Karpas-422 (cell line): ENCODE measurements around the gene ALKBH6. TPM values are rescaled to one million over a fixed set of nuclear protein-coding genes. Genes with fewer than 3 reads are reported as not detected.
"Not testable (repeated sequence)": the region's sequence is repeated elsewhere in the genome, so short reads cannot be mapped to it uniquely, and the experiment has no call there.

Experiments used
- DNase-seq: peaks from one replicate; pipeline ENCODE4 v3.0.0-alpha.2; 2015
- H2AFZ ChIP-seq: fragments of 200-600 bp; sonication (generic); 2 replicates; pipeline ENCODE4 v1.6.1; 2014; ENCODE audit warnings: antibody characterized with exemption, low read length, mixed read lengths
- H3K27ac ChIP-seq: fragments of 200-600 bp; sonication (generic); 2 replicates; pipeline ENCODE4 v1.5.1; 2014; ENCODE audit warnings: mild to moderate bottlenecking, low read length, moderate library complexity
- H3K27me3 ChIP-seq: fragments of 200-600 bp; sonication (generic); 2 replicates; pipeline ENCODE4 v1.6.1; 2014; ENCODE audit warnings: low read length, mixed read lengths
- H3K36me3 ChIP-seq: fragments of 200-600 bp; sonication (generic); 2 replicates; pipeline ENCODE4 v1.6.1; 2014; ENCODE audit warnings: low read length, mixed read lengths; ENCODE audit not compliant: insufficient read depth
- H3K4me1 ChIP-seq: fragments of 200-600 bp; sonication (generic); 2 replicates; pipeline ENCODE4 v1.6.1; 2014; ENCODE audit warnings: mild to moderate bottlenecking, low read length, mixed read lengths
- H3K4me2 ChIP-seq: fragments of 200-600 bp; sonication (generic); 2 replicates; pipeline ENCODE4 v1.6.1; 2014; ENCODE audit warnings: low read length, low read depth, mild to moderate bottlenecking; ENCODE audit not compliant: poor library complexity, severe bottlenecking
- H3K4me3 ChIP-seq: fragments of 200-600 bp; sonication (generic); 2 replicates; pipeline ENCODE4 v1.5.1; 2014; ENCODE audit warnings: mild to moderate bottlenecking, antibody characterized with exemption, low read length, mixed read lengths
- H3K79me2 ChIP-seq: fragments of 200-600 bp; sonication (generic); 2 replicates; pipeline ENCODE4 v1.6.1; 2014; ENCODE audit warnings: mild to moderate bottlenecking, low read length, mixed read lengths
- H3K9ac ChIP-seq: fragments of 200-600 bp; sonication (generic); 2 replicates; pipeline ENCODE4 v1.6.0; 2014; ENCODE audit warnings: low read length
- H3K9me2 ChIP-seq: fragments of 200-600 bp; sonication (generic), shearing (Covaris generic); replicated peaks from 2 replicates; pipeline ENCODE4 v1.6.0; 2014; ENCODE audit warnings: mild to moderate bottlenecking, low read length, moderate library complexity; ENCODE audit not compliant: insufficient read depth
- H3K9me3 ChIP-seq: fragments of 300-700, 200-600 bp; sonication (generic); 2 replicates; pipeline ENCODE4 v1.6.1; 2014; ENCODE audit warnings: low read length, mixed read lengths
- H4K20me1 ChIP-seq: fragments of 200-600 bp; sonication (generic); 2 replicates; pipeline ENCODE4 v1.6.1; 2014; ENCODE audit warnings: mild to moderate bottlenecking, antibody characterized with exemption, low read length, low read depth; ENCODE audit not compliant: insufficient read depth
- total RNA-seq: library from RNA; depleted of rRNA; stranded (reverse); fragments of >200 nt; shearing (Covaris generic); gene quantifications from 2 replicates; pipeline ENCODE4 v1.2.3, GENCODE V29; 2014; ENCODE audit warnings: low replicate concordance

The ALKBH6 gene
- total RNA-seq, 1 experiment from 2014 or later = 11.1 TPM

- Histone ChIP-seq H3K4me1 (peaks cover 8% of the 10 kb centered on the region; the same call in 1 of the 2 replicates), H3K9me3 (no peaks in the 10 kb centered on the region; the same call in 1 of the 2 replicates), H3K27me3 (no peaks in the 10 kb centered on the region; the same call in 1 of the 2 replicates), H3K4me2 (peak overlapping the region; percentile 72), H3K36me3 (no peaks in the 10 kb centered on the region), H2AFZ (peak overlapping the region; percentile 65; the same call in 1 of the 2 replicates), H3K9ac (peak overlapping the region; percentile 61), H3K4me3 (peak overlapping the region; percentile 61; the same call in 1 of the 2 replicates), H4K20me1 (no peaks in the 10 kb centered on the region), H3K79me2 (no peaks in the 10 kb centered on the region), H3K27ac (no peak overlapping the region), H3K9me2 (no peaks in the 10 kb centered on the region)
- DNase-seq = peak; percentile 70
These were observed 27.1 kb downstream of the ALKBH6 start for GRCh38 chr19:35986664-35987570.

GRCh38 chr19:35986111-35986510 lies 27.9 kb downstream of the ALKBH6 start:
- no peaks in the 10 kb centered on the region; the same call in 1 of the 2 replicates for H3K27me3 ChIP-seq
- no peak for DNase-seq
- H3K79me2 ChIP-seq = no peaks in the 10 kb centered on the region
- H3K9ac ChIP-seq = no peak overlapping the region
- no peak overlapping the region for H3K4me3 ChIP-seq
- H3K9me3 ChIP-seq = no peaks in the 10 kb centered on the region; the same call in 1 of the 2 replicates
- H3K4me2 ChIP-seq = no peak overlapping the region
- H3K9me2 ChIP-seq = no peaks in the 10 kb centered on the region
- H3K27ac ChIP-seq = no peak overlapping the region
- H4K20me1 ChIP-seq = no peaks in the 10 kb centered on the region
- no peak overlapping the region for H2AFZ ChIP-seq
- H3K36me3 ChIP-seq = no peaks in the 10 kb centered on the region
- peaks cover 8% of the 10 kb centered on the region; the same call in 1 of the 2 replicates for H3K4me1 ChIP-seq

- Histone ChIP-seq H3K4me1 (peaks cover 8% of the 10 kb centered on the region; the same call in 1 of the 2 replicates), H3K27ac (no peak overlapping the region), H3K4me2 (no peak overlapping the region), H4K20me1 (no peaks in the 10 kb centered on the region), H3K4me3 (no peak overlapping the region), H2AFZ (no peak overlapping the region), H3K9me3 (no peaks in the 10 kb centered on the region), H3K27me3 (no peaks in the 10 kb centered on the region), H3K79me2 (no peaks in the 10 kb centered on the region), H3K36me3 (no peaks in the 10 kb centered on the region), H3K9me2 (no peaks in the 10 kb centered on the region), H3K9ac (no peak overlapping the region)
- DNase-seq = no peak
These were observed 30.8 kb downstream of the ALKBH6 start for GRCh38 chr19:35983177-35983576.

GRCh38 chr19:35980997-35981396 lies 33.0 kb downstream of the ALKBH6 start:
- H3K9me3 ChIP-seq, H3K4me3 ChIP-seq, H3K9me2 ChIP-seq, H3K79me2 ChIP-seq, H2AFZ ChIP-seq, H3K4me1 ChIP-seq, H3K9ac ChIP-seq, H4K20me1 ChIP-seq, H3K36me3 ChIP-seq, H3K27ac ChIP-seq, H3K4me2 ChIP-seq, DNase-seq, H3K27me3 ChIP-seq: not testable (repeated sequence)

GRCh38 chr19:35978832-35979365 lies 35.1 kb downstream of the ALKBH6 start:
- H3K9ac ChIP-seq = no peak overlapping the region
- no peaks in the 10 kb centered on the region for H3K36me3 ChIP-seq
- no peak overlapping the region for H3K27ac ChIP-seq
- H3K4me3 ChIP-seq = no peak overlapping the region
- H3K79me2 ChIP-seq = no peaks in the 10 kb centered on the region
- no peaks in the 10 kb centered on the region for H3K9me3 ChIP-seq
- H3K27me3 ChIP-seq = no peaks in the 10 kb centered on the region
- no peaks in the 10 kb centered on the region for H3K9me2 ChIP-seq
- peaks cover 5% of the 10 kb centered on the region for H3K4me1 ChIP-seq
- DNase-seq = no peak
- H4K20me1 ChIP-seq = no peaks in the 10 kb centered on the region
- H3K4me2 ChIP-seq = no peak overlapping the region
- no peak overlapping the region for H2AFZ ChIP-seq

GRCh38 chr19:35978271-35978670 lies 35.7 kb downstream of the ALKBH6 start:
- H2AFZ ChIP-seq = no peak overlapping the region
- no peak overlapping the region for H3K9ac ChIP-seq
- H3K4me1 ChIP-seq = peaks cover 5% of the 10 kb centered on the region
- no peak for DNase-seq
- no peaks in the 10 kb centered on the region for H3K9me3 ChIP-seq
- H3K27me3 ChIP-seq = no peaks in the 10 kb centered on the region
- no peaks in the 10 kb centered on the region for H3K79me2 ChIP-seq
- no peak overlapping the region for H3K27ac ChIP-seq
- no peaks in the 10 kb centered on the region for H4K20me1 ChIP-seq
- H3K36me3 ChIP-seq = no peaks in the 10 kb centered on the region
- H3K4me2 ChIP-seq = no peak overlapping the region
- no peaks in the 10 kb centered on the region for H3K9me2 ChIP-seq
- H3K4me3 ChIP-seq = no peak overlapping the region

- Histone ChIP-seq H3K4me2 (peak overlapping the region; percentile 13), H3K27ac (no peak overlapping the region), H3K27me3 (no peaks in the 10 kb centered on the region), H3K9me3 (no peaks in the 10 kb centered on the region), H2AFZ (no peak overlapping the region), H4K20me1 (no peaks in the 10 kb centered on the region), H3K4me3 (no peak overlapping the region), H3K79me2 (no peaks in the 10 kb centered on the region), H3K4me1 (peaks cover 5% of the 10 kb centered on the region), H3K9ac (no peak overlapping the region), H3K36me3 (no peaks in the 10 kb centered on the region), H3K9me2 (no peaks in the 10 kb centered on the region)
- DNase-seq = peak; percentile 95
These were observed 36.4 kb downstream of the ALKBH6 start for GRCh38 chr19:35977446-35978222.
